Mononuclear cell (primary cell): ENCODE data around the gene ZNF326. TPM values are rescaled to one million over a fixed set of nuclear protein-coding genes. Genes with fewer than 3 reads are reported as not detected.
"Not testable (repeated sequence)": the region's sequence is repeated elsewhere in the genome, so short reads cannot be mapped to it uniquely, and the experiment has no call there.

Experiments
- H3K27me3 ChIP-seq: 2 replicates; pipeline ENCODE4 v1.6.0; 2011; ENCODE audit warnings: low read length, control low read depth; ENCODE audit not compliant: insufficient read depth
- H3K4me1 ChIP-seq: 2 replicates; pipeline ENCODE4 v1.5.1; 2011; ENCODE audit warnings: mild to moderate bottlenecking, low read length, control low read depth; ENCODE audit not compliant: insufficient read depth
- H3K4me3 ChIP-seq: 2 replicates; pipeline ENCODE4 v1.5.1; 2011; ENCODE audit warnings: mild to moderate bottlenecking, low read length, moderate library complexity
- H3K9me3 ChIP-seq: 2 replicates; pipeline ENCODE4 v1.5.1; 2011; ENCODE audit warnings: low read depth, mild to moderate bottlenecking, control low read depth, low read length
- total RNA-seq: library from RNA; depleted of rRNA; stranded (reverse); fragments of >200 nt; gene quantifications from one replicate; pipeline ENCODE4 v1.2.3, GENCODE V29; 2012

Gene ZNF326
- total RNA-seq, 1 donor, result 54.2 TPM

DNA sequence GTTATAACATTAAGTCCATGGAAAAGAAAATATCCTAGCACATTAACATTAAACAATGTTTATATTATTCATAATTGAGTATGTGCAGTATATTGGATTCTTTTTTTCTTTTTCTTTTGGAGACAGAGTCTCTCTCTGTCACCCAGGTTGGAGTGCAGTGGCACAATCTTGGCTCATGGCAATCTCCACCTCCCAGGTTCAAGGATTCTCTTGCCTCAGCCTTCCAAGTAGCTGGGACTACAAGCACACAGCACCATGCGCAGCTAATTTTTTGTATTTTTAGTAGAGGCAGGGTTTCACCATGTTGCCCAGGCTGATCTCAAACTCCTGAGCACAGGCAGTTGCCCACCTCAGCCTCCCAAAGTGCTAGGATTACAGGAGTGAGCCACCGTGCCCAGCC, 12.1 kb upstream of the ZNF326 start:
- H3K4me3 ChIP-seq, H3K9me3 ChIP-seq, H3K27me3 ChIP-seq, H3K4me1 ChIP-seq: not testable (repeated sequence)

GRCh38 chr1:89984564-89985116, 10.3 kb upstream of the ZNF326 start:
- not testable (repeated sequence) for H3K27me3 ChIP-seq, H3K9me3 ChIP-seq, H3K4me1 ChIP-seq, H3K4me3 ChIP-seq

DNA sequence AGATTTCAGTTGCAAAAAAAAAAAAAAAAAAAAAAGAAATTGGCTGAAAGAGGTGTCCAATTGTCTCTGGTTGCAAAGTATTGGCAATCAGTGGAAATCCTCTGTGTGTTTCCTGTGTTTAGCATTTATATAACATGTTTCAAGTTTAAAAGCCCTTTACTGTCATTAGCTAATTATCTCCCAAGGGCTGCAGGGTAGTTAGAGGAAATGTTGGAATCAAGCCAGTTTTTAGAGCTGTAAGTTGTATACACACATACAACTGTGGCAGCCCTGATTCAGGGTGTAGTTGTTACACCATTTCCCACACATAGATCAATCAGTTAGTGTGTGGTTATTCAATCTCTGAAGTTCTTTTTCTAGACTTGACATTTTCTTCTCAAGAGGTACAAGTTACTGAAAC, 8.9 kb upstream of the ZNF326 start:
- Histone ChIP-seq H3K4me1 (no peaks in the 10 kb centered on the region), H3K9me3 (no peaks in the 10 kb centered on the region), H3K27me3 (no peaks in the 10 kb centered on the region), H3K4me3 (no peak overlapping the region)

- Histone ChIP-seq H3K9me3 (no peaks in the 10 kb centered on the region), H3K4me3 (no peak overlapping the region), H3K27me3 (no peaks in the 10 kb centered on the region), H3K4me1 (no peaks in the 10 kb centered on the region)
Observed at GRCh38 chr1:89987159-89987819, 7.6 kb upstream of the ZNF326 start.

DNA sequence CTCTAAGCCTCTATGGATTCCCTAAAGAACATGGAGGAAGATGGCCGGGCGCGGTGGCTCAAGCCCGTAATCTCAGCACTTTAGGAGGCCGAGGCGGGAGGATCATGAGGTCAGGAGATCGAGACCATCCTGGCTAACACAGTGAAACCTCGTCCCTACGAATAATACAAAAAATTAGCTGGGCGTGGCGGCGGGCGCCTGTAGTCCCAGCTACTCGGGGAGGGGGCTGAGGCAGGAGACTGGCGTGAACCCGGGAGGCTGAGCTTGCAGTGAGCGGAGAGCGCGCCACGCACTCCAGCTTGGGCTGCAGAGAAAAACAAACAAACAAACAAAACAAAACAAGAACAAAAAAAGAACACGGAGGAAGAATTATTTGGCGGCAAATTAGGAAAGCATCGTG, 5.8 kb upstream of the ZNF326 start:
- H3K9me3 ChIP-seq, result no peaks in the 10 kb centered on the region
- no peaks in the 10 kb centered on the region for H3K27me3 ChIP-seq
- no peak overlapping the region for H3K4me3 ChIP-seq
- H3K4me1 ChIP-seq, result no peaks in the 10 kb centered on the region

DNA sequence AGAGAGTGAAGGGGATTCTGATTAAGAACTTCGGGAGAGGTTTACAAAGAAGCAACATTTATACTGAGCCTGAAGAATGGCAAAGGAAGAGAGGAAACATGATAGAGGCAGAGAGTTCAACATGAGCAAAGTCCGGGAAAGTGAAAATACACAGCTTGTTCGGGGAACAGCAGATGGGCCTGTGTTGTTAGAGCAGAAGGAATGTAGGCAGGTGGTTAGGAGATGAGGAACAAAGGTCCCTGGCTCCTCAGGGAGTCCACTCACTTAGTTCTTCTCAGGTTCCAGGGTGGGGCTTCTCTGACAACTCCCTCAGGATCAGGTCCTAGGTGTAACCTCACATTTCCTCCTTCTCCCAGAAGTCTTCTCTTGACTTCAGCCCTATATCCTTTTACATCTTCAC, 5.1 kb upstream of the ZNF326 start:
- H3K9me3 ChIP-seq, result no peaks in the 10 kb centered on the region
- H3K4me1 ChIP-seq, result peaks cover 3% of the 10 kb centered on the region
- no peaks in the 10 kb centered on the region for H3K27me3 ChIP-seq
- H3K4me3 ChIP-seq, result no peak overlapping the region

DNA sequence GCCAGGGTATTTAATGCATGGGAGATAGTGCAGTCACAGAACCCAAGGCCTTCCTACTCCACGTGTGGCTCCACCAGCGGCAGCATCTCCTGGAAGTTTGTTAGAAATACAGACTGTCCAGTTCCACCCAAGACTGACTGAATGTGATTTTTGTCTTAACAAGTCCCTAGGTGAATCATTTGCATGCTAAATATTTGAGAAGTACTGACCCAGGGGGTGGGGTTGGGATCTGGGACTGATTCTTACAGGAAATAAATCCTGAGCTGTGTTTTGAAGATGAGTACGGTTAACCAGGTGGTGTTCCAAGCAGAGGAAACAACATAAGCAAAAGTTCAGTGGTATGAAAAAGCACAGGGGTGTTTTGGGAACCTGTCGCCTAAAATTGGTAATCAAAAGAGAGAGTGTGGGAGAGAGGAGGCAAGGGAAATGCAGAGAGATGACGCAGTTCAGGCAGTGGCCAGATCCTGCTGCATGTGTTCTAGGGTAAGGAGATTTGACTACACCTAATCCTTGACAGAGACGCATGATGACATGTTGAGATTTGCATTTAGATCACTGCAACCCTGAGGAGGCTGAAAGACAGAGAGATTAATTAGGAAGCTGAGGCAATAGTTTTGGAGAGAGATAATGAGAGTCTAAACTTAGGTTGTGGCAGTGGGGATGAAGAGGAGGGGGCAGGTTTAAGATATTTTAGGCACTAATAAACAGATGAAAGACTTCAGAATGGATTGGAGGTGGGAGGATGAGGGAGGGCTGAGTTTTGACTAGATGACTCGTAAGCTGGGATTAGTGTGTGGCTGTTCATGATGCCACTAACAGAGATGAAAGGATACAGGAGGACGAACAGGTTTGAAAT, 3.7 kb upstream of the ZNF326 start:
- Histone ChIP-seq H3K9me3 (no peaks in the 10 kb centered on the region), H3K27me3 (no peaks in the 10 kb centered on the region), H3K4me3 (no peak overlapping the region)

DNA sequence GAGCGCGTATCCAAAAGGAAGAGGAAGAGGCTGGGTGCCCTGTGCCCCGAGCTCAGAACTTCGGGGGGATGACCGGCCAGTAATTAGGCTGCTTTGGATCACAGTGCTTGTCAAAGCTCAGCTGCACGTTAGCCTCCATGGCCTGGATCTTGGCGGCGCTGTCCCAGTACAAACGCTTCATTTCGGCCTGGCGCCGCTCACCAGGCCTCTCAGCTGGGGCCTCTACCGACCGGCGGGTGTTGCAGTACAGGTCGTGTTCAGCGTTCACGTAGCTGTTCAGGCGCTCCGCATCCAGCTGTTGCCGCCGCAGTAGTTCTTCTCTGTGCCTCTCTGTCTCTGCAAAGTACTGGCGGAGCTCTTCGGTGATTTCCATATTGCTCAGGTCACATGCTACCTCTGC, 1.4 kb upstream of the ZNF326 start:
- H3K9me3 ChIP-seq, result no peaks in the 10 kb centered on the region
- no peak overlapping the region for H3K4me3 ChIP-seq
- H3K27me3 ChIP-seq, result no peaks in the 10 kb centered on the region
- peaks cover 19% of the 10 kb centered on the region for H3K4me1 ChIP-seq

More for the DNA sequence above, 3.7 kb upstream of the ZNF326 start:
- H3K4me1 ChIP-seq, result peaks cover 6% of the 10 kb centered on the region

DNA sequence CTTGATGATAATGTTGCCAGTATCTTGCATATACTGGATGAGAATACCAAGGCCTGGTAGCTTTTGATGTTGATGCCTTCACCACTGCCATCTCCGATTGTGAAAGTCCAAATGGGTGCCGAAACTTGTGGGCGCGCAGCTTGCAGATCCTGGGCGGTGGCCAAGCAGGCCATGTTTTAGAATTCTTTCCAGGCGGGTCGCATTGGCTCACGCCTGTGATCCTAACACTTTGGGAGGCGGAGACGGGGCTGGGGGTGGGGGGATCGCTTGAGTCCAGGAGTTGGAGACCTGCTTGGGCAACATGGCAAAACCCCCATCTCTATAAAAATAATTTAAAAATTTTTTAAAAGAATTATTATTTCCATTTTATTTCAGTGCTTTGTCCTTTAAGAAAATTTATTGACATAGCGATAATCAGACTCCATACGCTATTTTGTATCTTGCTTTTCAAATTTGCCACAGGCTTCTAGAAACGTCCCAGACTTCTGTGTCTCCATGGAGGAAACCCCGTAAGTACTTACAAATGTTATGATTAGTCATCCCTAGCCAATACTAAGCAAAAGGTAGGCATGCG, 592 bp upstream of the ZNF326 start:
- no peaks in the 10 kb centered on the region for H3K27me3 ChIP-seq
- no peaks in the 10 kb centered on the region for H3K9me3 ChIP-seq
- H3K4me3 ChIP-seq, result peak overlapping the region; percentile 87
- H3K4me1 ChIP-seq, result peaks cover 19% of the 10 kb centered on the region

GRCh38 chr1:89995598-89996449, 914 bp downstream of the ZNF326 start:
- peaks cover 19% of the 10 kb centered on the region for H3K4me1 ChIP-seq
- H3K9me3 ChIP-seq, result no peaks in the 10 kb centered on the region
- H3K27me3 ChIP-seq, result no peaks in the 10 kb centered on the region
- H3K4me3 ChIP-seq, result peak overlapping the region; percentile 87

GRCh38 chr1:89996450-89997110, 1.7 kb downstream of the ZNF326 start:
- Histone ChIP-seq H3K4me1 (peaks cover 19% of the 10 kb centered on the region), H3K9me3 (no peaks in the 10 kb centered on the region), H3K4me3 (no peak overlapping the region), H3K27me3 (no peaks in the 10 kb centered on the region)

- not testable (repeated sequence) for H3K9me3 ChIP-seq, H3K27me3 ChIP-seq, H3K4me3 ChIP-seq
- H3K4me1 ChIP-seq, result peaks cover 19% of the 10 kb centered on the region
Observed at GRCh38 chr1:89997152-89997551, 2.2 kb downstream of the ZNF326 start.

- Histone ChIP-seq H3K27me3 (no peaks in the 10 kb centered on the region), H3K4me3 (no peak overlapping the region), H3K4me1 (peaks cover 19% of the 10 kb centered on the region), H3K9me3 (no peaks in the 10 kb centered on the region)
Observed at GRCh38 chr1:89998306-89998705, 3.4 kb downstream of the ZNF326 start.

- H3K4me1 ChIP-seq, result peaks cover 19% of the 10 kb centered on the region
Observed at GRCh38 chr1:89999208-89999607, 4.3 kb downstream of the ZNF326 start.

More at GRCh38 chr1:89999208-89999607, 4.3 kb downstream of the ZNF326 start:
- no peaks in the 10 kb centered on the region for H3K27me3 ChIP-seq
- H3K9me3 ChIP-seq, result no peaks in the 10 kb centered on the region
- no peak overlapping the region for H3K4me3 ChIP-seq
